NOMO-1 (cell line): ENCODE measurements around the gene SETBP1.

ENCODE experiments used
- DNase-seq, 2 experiments: peaks; one replicate each; lab custom pipeline; 2025; ENCODE audit not compliant: unreplicated experiment in 2 of 2; lab: John Stamatoyannopoulos, UW

The SETBP1 gene

DNA sequence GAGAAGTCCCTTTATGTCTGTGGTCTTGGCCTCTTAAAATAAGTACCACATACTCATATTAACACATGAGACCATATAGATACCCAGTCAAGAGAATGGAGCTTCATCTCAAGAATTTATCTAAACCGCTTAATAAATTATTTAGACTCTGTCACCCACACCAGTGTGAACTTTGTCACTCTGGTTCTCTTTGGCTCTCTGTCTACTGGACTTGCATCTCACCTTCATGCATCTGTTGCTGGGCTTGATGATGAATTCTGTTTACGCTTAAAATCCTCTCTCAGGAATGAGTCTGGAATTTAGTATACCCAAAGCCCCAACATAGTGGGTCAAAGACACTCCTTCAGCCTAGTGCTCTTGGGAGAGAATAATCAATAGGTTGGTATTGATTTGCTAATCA is 73.9 kb downstream of the SETBP1 start:
- DNase-seq = no peak

- DNase-seq = peak; percentile 86 to 93
Measured at GRCh38 chr18:44758861-44759631, 78.4 kb downstream of the SETBP1 start.

DNA sequence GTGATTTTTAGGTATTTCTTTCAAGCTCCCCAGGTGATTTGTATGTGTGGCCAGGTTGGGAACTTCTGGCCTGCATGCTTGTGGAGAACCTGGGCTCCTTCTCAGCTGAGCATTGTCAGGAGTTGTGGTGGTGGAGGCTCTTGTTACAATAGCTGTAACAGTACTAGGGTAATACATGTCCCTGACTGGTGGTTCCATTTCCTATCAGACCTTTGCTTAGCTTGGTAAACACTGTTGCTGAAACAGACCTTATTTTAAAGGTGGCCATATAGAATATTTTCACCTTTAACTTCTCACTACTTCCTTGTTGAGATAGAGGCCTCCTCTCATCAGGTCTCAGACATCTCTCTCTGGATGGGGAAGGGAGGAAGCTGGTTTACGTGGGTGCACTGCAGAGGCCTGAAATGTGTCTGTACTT is 79.2 kb downstream of the SETBP1 start:
- peak in 1 of 2 experiments; percentile 25 for DNase-seq

DNA sequence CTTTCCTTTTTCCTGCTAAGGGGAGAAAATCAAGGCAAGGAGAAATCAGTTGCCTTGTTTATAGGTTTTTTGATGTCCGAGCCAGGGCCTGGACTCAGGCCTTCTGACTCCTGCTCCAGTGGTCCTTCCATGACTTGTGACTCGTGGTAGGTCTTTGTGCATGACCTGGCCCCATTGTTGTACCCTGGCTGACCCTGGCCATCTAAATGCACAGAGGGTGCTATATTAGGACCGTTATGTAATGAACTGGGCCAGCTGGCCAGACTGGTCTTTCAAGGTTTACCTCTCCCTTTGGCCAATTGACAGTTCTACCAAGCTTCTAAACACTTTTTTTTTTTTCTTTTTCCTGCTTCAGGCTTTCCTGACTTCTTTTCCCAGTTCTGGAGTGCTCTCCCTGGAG is 81.1 kb downstream of the SETBP1 start:
- no peak for DNase-seq

DNA sequence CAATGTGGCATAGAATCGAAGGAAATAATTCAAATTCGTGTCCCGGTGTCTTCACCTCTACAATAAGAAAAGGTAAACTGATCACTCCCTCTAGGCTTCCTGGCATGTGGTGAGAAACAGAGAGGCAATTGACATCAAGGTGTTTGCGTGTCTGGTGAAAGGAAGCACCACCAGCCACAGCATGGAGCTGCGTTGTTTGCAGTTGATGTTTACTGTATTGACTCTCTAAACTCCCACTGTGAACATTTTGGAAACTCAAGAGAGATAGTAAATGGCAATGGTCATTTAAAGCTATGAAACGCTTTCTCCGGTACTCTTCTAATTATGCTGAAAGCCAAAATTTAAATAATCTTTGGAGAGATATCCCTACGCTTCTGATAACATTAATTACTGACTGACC is 82.6 kb downstream of the SETBP1 start:
- DNase-seq = no peak

DNA sequence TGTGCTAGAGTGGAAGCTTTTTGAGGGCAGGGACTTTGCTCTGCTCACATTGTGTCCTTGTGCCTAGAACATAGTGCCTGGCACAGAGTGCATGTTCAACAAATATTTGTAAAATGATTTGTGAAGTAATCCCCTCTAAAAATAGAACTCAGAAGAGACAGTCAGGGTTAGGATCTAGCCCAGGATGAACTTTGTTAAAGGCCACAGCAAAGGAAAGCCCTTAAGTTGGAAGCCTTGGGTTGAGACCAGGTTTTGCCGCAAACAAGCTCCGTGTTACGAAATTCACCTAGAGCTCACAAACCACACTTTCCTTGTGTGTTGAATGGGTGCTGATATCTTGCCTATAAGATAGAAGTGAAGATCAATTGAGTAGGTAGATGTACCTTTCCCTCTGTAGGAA is 84.2 kb downstream of the SETBP1 start:
- DNase-seq = no peak

DNA sequence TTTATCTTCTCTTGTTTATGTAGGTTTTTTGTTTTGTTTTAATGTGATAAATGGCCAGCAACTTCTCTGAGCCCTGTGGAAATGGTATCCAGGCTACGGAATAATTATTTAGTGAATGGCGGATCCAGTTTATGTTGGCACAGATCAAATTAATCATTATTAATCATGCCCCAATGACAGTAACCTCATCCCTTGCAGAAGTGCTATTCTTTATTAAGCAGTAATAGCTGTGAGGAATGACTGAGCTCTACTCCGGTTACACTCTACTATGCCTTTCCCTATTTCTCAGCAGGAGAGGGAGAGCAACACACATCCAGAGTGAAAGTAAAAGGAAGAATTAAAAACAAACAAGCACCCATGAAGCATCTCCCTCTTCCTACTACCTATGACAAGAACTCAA is 84.8 kb downstream of the SETBP1 start:
- no peak for DNase-seq

GRCh38 chr18:44766450-44766849 is 85.8 kb downstream of the SETBP1 start:
- no peak for DNase-seq

DNA sequence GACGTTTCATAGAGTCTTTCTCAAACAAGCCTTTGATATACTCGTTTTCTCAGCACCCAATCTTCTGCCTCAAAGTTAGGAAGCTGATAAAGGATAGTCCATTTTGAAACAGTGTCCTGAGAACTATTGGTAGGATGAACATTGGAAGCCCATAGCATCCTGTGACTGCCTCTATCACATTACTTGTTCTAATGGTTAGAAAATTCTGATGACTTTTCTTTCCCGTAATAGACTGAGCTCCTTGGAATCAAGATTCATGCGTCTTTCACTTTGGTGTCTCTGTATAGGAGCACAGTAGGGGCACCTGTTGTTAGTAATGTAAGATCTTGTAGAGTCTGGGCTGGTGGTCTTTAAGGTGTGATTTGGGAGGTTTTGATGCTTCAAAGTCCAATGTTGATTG is 87.1 kb downstream of the SETBP1 start:
- no peak for DNase-seq

- no peak for DNase-seq
Measured at GRCh38 chr18:44770641-44771040, 90.0 kb downstream of the SETBP1 start.

DNA sequence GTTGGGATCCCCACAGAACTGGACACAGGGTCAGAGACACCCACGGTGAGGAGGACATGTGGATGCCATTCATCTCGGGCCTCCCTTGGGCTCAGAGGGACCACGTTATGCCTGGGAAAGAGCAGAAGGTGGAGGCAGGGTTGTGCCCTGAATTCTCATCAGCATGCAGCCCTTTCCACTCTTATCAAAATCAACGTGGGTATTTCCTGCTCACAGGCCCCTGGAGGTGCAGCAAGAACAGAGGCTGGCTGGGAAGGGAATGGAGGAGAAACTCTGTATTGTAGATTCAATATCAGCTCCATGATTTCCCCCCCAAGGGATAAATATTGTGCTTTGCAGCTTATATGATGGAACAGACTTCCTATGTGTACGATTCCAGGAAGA is 90.9 kb downstream of the SETBP1 start:
- no peak for DNase-seq

- DNase-seq = peak; percentile 25 to 31
Measured at GRCh38 chr18:44771956-44772917, 91.5 kb downstream of the SETBP1 start.

- DNase-seq = no peak
Measured at GRCh38 chr18:44773640-44774155, 93.0 kb downstream of the SETBP1 start.

- no peak for DNase-seq
Measured at GRCh38 chr18:44774191-44774590, 93.5 kb downstream of the SETBP1 start.

DNA sequence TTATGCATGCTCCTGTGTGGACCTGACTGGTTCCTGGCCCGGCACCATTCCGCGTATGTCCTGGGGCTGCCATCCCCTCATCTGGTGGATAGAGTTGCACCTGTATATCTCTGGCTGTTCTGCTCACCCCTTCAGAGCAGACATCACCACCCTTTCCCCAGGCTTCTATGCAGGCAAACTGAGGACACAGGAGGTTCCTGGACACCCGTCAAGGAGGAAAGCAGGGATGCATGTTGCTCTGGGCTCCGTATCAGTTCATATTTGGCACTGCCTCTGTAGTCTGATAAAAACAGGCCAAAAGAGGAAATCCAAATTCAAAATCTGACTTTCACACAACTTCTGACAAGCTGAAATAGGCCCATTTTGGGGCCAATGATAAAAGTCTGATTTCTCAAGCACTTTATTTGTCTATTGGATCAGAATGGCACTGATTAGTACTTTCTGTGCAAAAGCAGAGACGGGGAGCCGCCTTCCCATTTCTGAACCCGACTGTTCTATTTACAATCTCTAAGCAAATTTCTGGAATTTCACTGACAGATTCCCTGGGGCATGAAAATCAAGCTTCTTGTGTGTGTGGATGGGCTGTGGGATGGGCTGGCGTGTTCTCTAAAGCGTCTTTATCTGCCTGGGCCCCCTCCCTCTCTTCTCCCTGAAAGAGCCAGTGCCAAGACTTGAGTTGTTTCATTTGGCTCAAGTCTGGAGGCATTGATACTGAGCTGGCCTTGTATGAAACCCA is 96.9 kb downstream of the SETBP1 start:
- no peak for DNase-seq

GRCh38 chr18:44778788-44779187 is 98.1 kb downstream of the SETBP1 start:
- DNase-seq = no peak

GRCh38 chr18:44779753-44780292 is 99.1 kb downstream of the SETBP1 start:
- no peak for DNase-seq

DNA sequence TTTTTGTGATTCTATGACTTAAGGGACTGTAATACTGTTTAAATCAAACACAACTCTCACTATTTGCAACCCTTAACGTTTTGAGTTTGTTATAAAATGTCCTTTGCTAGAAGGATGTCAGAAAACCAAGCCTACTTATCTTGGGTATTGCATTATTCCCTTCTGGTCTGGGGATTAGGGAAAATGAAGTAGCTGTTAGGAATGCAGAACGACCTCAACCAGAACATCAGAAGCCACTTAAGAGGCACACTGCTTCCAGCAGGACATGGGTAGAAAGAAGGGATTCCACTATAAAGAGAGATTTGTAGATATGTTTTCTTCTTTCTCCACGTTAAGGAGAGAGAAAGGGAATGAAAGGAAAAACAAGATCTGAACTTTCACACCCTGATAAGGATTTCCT is 101.2 kb downstream of the SETBP1 start:
- DNase-seq = no peak

DNA sequence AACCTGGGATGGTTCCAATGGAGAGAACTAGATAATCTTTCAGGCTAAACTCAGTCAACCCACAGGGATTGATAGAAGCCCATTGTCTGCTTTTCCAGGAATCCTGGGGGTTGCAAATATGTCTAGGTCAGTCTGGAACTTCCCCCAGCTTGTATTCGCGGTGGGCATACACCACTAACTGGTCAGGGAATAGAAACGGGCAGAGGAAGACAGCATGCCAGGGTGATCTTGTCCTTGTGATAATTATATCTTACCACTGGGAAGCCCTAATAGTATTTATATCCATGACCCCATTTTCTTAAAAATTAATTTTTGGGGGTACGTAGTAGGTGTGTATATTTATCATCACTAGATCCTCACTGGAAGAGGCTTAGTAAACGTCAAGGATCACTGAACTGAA is 101.9 kb downstream of the SETBP1 start:
- DNase-seq = no peak

GRCh38 chr18:44783371-44783770 is 102.7 kb downstream of the SETBP1 start:
- no peak for DNase-seq

GRCh38 chr18:44786257-44786656 is 105.6 kb downstream of the SETBP1 start:
- no peak for DNase-seq
